IPS DF 6.9 (cell line): ENCODE results near the gene PICALM.
"Not testable (repeated sequence)": the region's sequence is repeated elsewhere in the genome, so short reads cannot be mapped to it uniquely, and the experiment has no call there.

ENCODE experiments used
- DNase-seq: peaks from one replicate; pipeline ENCODE4 v3.0.0-alpha.2; 2013; ENCODE audit warnings: low read depth, low spot score
- H3K27ac ChIP-seq: one replicate; pipeline ENCODE4 v1.5.1; 2013; ENCODE audit warnings: low read length, control low read depth
- H3K27me3 ChIP-seq: 2 replicates; pipeline ENCODE4 v1.6.1; 2013; ENCODE audit warnings: mild to moderate bottlenecking, low read length; ENCODE audit not compliant: control insufficient read depth, insufficient read depth
- H3K36me3 ChIP-seq: 2 replicates; pipeline ENCODE4 v1.6.1; 2013; ENCODE audit warnings: low read length; ENCODE audit not compliant: control insufficient read depth, insufficient read depth
- H3K4me1 ChIP-seq: 2 replicates; pipeline ENCODE4 v1.6.1; 2013; ENCODE audit warnings: low read length; ENCODE audit not compliant: control insufficient read depth, insufficient read depth
- H3K4me3 ChIP-seq: 2 replicates; pipeline ENCODE4 v1.5.1; 2013; ENCODE audit warnings: mild to moderate bottlenecking, low read length
- H3K9me3 ChIP-seq: 2 replicates; pipeline ENCODE4 v1.6.1; 2013; ENCODE audit warnings: low read length, inconsistent platforms; ENCODE audit not compliant: control insufficient read depth, insufficient read depth
- WGBS: extraction: QIAGEN DNeasy Blood & Tissue Kit; methylation state at CpG from one replicate; pipeline ENCODE4 v1.1.7; 2013; ENCODE audit warnings: mixed read lengths, missing lambda C conversion rate; ENCODE audit not compliant: insufficient read length, insufficient coverage; 5-methylcytosine and 5-hydroxymethylcytosine counted together

Gene PICALM

DNA sequence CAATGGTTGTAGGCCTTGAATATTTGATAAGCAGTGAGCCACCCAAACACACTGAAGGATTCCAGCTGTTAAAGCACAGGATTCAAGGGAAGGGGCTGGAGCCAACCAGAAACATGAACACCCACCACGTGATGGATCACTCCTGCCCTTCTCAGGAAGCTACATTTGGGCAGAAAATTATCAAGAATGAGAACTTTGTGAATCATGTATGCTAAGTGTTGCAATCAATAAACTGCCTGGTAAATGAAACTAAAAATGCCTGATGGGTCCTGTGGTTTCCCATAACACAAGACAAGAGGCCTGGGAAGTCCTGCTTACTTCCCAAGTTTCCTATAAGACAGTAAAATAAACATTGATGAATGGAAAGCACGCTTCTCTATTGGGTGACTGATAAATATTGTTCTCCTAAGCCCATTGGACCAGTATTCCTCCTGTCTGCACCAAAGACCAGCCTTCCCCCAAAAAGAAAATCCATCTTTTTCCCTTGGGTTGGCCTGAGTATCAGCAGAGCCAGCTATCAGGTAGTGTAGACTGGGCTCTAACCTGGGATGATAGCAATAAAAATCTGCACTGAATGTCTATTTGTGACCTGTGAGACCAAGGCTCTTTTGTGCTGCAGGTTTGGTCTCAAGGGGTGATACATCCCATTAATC, 115.3 kb downstream of the PICALM start:
- no CpG with 5 or more reads among the region's 2 CpGs for WGBS
- Histone ChIP-seq H3K4me1 (no peaks in the 10 kb centered on the region), H3K27ac (no peak overlapping the region), H3K9me3 (no peaks in the 10 kb centered on the region), H3K36me3 (no peaks in the 10 kb centered on the region; the same call in 1 of the 2 replicates), H3K27me3 (no peaks in the 10 kb centered on the region), H3K4me3 (no peak overlapping the region)
- DNase-seq, result no peak

DNA sequence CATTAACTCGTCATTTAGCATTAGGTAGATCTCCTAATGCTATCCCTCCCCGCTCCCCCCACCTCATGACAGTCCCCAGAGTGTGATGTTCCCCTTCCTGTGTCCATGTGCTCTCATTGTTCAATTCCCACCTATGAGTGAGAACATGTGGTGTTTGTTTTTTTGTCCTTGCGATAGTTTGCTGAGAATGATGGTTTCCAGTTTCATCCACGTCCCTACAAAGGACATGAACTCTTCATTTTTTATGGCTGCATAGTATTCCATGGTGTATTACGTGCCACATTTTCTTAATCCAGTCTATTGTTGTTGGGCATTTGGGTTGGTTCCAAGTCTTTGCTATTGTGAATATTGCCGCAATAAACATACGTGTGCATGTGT, 116.8 kb downstream of the PICALM start:
- not testable (repeated sequence) for H3K27ac ChIP-seq, H3K36me3 ChIP-seq, DNase-seq, H3K27me3 ChIP-seq, H3K4me1 ChIP-seq, H3K9me3 ChIP-seq, H3K4me3 ChIP-seq
- no CpG with 5 or more reads among the region's 7 CpGs for WGBS

DNA sequence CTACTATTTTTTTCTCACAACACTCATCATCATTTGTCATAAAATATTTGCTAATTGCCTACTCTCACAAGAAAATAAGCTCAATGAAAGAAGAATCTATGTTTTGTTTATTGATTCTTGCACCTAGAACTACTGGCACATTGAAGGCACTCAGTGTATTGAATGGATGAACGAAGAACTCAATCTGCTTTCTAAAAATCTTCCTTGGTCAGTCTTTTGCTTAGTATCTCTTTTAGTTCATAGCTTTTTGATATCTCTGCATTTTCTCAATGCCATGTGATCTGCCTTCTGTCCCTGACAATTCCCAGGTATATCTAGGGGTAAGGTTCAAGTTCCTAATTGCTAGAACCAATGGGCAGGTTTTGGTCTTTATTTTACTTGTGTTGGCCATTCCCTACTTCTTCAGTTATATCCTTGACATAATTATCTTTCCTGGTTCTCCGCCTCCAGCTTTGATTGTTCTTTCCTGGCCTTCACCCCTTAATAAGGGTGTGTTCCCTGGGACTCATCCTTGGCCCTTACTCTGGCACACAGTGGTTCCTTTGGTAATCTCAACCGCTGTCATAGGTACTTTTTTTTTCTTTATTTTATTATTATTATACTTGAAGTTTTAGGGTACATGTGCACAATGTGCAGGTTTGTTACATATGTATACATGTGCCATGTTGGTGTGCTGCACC, 117.3 kb downstream of the PICALM start:
- Histone ChIP-seq H3K27me3 (no peaks in the 10 kb centered on the region), H3K9me3 (no peaks in the 10 kb centered on the region), H3K36me3 (no peaks in the 10 kb centered on the region; the same call in 1 of the 2 replicates), H3K4me3 (no peak overlapping the region), H3K4me1 (no peaks in the 10 kb centered on the region), H3K27ac (no peak overlapping the region)
- WGBS, result no CpG with 5 or more reads among the region's 3 CpGs
- DNase-seq, result no peak

DNA sequence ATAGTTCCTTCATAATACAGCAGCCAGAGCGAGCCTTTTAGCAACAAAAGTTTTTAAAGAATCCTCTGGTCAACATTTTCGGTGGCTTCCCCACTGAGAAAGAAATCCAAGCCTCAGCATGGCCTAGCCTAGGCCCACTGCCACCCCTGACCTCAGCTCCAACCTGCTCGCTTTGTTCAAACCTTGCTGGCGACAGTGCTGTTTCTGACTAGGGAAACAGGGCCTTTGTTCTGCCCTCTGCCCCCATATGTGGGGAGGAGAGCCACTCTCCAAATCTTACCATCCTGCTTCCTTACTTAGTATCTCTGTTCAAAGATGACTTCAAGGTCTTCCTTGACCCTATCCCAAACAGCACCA, 117.9 kb downstream of the PICALM start:
- Histone ChIP-seq H3K4me3 (no peak overlapping the region), H3K9me3 (no peaks in the 10 kb centered on the region), H3K27ac (no peak overlapping the region), H3K4me1 (no peaks in the 10 kb centered on the region), H3K27me3 (no peaks in the 10 kb centered on the region), H3K36me3 (no peaks in the 10 kb centered on the region)
- no CpG with 5 or more reads among the region's 4 CpGs for WGBS
- no peak for DNase-seq

DNA sequence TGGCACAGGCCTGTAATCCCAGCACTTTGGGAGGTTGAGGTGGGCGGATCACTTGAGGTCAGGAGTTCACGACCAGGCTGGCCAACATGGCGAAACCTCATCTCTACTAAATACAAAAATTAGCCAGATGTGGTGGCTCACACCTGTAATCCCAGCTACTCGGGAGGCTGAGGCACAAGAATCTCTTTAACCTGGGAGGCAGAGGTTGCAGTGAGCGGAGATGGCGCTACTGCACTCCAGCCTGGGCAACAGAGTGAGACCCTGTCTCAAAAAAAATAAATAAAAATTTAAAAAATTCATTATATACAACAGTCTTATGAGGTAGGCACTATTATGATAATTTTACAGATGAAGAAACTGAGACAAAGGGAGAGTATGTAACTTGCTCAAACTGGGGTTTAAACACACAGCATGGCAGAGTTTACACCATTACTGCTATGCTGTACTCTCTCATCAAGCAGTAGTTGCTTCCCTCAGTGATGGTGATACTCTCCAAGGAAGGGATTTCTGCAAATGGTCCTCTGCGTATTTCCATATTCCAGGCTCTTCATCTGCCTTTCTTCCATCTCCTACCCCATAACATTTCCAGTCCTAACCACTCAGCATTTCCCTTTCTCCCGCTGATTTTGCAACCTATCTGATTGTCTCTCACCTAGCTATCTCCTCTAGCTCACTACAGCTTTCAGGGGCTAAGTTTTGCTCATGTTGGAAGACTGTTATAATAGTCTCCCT, 118.4 kb downstream of the PICALM start:
- DNase-seq, result no peak
- no peak overlapping the region for H3K27ac ChIP-seq
- H3K27me3 ChIP-seq, result no peaks in the 10 kb centered on the region
- H3K4me1 ChIP-seq, result no peaks in the 10 kb centered on the region
- no peak overlapping the region for H3K4me3 ChIP-seq
- WGBS, result no CpG with 5 or more reads among the region's 8 CpGs
- H3K36me3 ChIP-seq, result no peaks in the 10 kb centered on the region
- H3K9me3 ChIP-seq, result no peaks in the 10 kb centered on the region

DNA sequence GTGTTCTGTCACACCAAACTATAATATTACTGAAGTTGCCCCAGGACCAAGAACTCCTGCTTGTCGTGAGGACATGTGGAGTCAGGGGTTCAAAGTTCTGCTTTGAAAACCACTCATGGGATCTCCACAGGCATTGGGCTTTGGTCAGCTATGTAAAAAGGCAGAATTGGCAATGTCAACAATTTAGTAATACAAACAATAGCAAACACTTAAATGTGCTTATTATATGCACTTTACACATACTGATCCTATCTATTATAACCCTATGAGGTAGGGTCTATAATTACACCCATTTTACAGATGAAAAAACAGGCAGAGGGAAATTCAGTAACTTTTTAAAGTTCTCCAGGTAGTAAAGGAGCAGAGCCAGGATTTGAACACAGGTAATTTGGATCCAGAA, 119.1 kb downstream of the PICALM start:
- DNase-seq, result no peak
- WGBS, result no CpG with 5 or more reads among the region's 1 CpG
- H3K36me3 ChIP-seq, result no peaks in the 10 kb centered on the region

DNA sequence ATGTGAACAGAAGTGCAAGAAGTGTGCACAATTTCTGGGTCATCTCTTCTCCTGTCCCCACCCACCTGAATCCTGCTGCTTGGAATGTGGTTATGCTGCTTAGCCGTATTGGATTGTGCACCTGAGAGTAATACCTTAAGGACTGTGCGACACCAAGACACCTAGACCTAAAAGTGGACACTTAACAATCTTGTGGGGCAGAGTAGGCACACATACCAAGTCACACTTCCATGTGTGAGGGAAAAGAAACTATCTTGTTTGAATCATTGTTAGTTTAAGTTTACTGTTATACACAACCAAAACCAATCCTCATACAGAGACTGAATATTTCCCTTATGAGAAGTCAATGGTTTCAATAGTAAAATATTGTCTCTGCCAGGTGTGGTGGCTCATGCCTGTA, 120.0 kb downstream of the PICALM start:
- no CpG with 5 or more reads among the region's 2 CpGs for WGBS
- Histone ChIP-seq H3K4me1 (no peaks in the 10 kb centered on the region), H3K9me3 (peaks cover 1% of the 10 kb centered on the region; the same call in 1 of the 2 replicates), H3K27me3 (no peaks in the 10 kb centered on the region), H3K4me3 (no peak overlapping the region), H3K27ac (no peak overlapping the region), H3K36me3 (no peaks in the 10 kb centered on the region)
- no peak for DNase-seq

More for the DNA sequence above, 119.1 kb downstream of the PICALM start:
- H3K4me3 ChIP-seq, result no peak overlapping the region
- H3K9me3 ChIP-seq, result peaks cover 1% of the 10 kb centered on the region; the same call in 1 of the 2 replicates
- no peaks in the 10 kb centered on the region for H3K27me3 ChIP-seq
- no peaks in the 10 kb centered on the region for H3K4me1 ChIP-seq
- H3K27ac ChIP-seq, result no peak overlapping the region

DNA sequence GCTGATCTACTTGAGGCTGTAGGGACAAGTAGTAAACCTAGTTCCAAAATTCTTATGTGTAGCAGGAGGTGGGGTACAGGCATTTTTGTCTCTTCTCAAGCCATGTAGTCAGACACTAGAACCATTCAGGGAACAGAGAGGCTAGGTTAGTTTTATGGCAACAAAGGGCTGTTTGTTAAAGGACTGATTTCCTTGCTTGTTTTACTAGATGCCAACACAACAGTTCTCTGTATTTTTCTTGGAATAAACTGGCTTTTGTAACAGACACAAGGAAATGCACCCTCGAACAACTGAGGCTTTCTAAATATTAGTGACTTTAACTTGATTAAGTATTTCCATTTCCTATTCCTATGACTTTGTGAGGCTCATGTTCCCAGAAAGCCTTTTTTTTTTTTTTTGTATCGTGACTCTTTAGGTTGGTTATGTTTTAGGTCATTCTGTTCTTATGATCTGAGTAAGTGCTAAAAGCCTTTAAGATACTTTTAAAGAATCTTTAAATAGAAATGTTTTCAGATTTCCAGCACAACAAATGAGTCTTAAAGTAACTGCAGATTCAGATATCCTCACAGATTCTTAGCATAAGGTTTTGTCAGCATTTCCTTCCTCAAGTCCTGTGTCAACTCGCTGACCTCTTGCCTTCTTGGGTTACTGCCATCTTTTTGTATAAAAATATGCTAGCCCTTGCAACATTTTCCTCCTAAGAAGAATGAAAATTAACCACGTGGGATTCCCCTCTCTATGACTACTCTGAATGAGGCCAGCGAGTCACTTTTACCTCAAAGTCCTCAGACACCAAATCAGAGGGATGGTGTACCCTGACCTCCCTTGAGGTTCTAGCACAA, 121.2 kb downstream of the PICALM start:
- Histone ChIP-seq H3K4me1 (no peaks in the 10 kb centered on the region), H3K36me3 (no peaks in the 10 kb centered on the region), H3K27ac (no peak overlapping the region), H3K4me3 (no peak overlapping the region), H3K27me3 (no peaks in the 10 kb centered on the region), H3K9me3 (peaks cover 1% of the 10 kb centered on the region; the same call in 1 of the 2 replicates)
- WGBS, result no CpG with 5 or more reads among the region's 5 CpGs
- no peak for DNase-seq

DNA sequence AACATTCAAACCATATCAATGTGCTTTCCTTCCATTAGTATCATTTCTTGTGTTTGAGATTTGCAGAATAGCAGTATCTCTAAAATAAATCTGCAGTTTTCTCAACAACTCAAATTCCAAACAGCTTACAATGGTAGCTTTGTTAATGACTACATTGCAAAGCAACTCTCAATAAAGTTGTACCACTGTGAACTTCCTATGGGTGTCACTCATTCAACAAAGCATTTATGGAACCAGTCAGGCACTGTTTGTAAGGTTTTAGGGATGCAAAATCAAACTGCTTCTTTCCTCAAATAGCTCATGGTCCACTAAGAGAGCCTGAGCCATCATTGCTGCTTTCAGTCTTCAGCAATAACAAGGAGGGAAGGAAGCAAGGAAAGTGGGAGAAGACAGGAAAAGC, 122.7 kb downstream of the PICALM start:
- Histone ChIP-seq H3K36me3 (no peaks in the 10 kb centered on the region), H3K4me3 (no peak overlapping the region), H3K27me3 (no peaks in the 10 kb centered on the region), H3K9me3 (peaks cover 1% of the 10 kb centered on the region; the same call in 1 of the 2 replicates), H3K27ac (no peak overlapping the region), H3K4me1 (no peaks in the 10 kb centered on the region)
- no peak for DNase-seq

DNA sequence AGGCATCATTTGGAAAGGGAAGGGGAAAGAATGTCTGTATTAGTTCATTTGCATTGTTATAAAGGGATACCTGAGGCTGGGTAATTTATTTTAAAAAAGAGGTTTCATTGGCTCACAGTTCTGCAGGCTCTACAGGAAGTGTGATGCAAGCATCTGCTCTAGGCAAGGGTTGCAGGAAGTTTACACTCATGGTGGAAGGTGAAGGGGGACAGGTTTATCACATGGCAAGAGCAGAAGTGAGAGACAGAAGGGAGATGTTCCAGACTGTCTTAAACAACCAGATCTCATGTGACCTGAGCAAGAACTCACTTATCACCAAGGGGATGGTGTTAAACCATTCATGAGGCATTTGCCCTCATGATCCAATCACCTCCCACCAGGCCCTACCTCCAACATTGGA, 123.1 kb downstream of the PICALM start:
- Histone ChIP-seq H3K36me3 (no peaks in the 10 kb centered on the region), H3K27ac (no peak overlapping the region), H3K4me3 (no peak overlapping the region), H3K9me3 (peaks cover 1% of the 10 kb centered on the region; the same call in 1 of the 2 replicates), H3K4me1 (no peaks in the 10 kb centered on the region), H3K27me3 (no peaks in the 10 kb centered on the region)
- DNase-seq, result no peak
